Measurements from ENCODE around the gene BCAS4. TPM values are rescaled to one million over a fixed set of nuclear protein-coding genes. Genes with fewer than 3 reads are reported as not detected.

BCAS4 gene
- total RNA-seq, 1 experiment from 2014 or later = 7.6 TPM

DNA sequence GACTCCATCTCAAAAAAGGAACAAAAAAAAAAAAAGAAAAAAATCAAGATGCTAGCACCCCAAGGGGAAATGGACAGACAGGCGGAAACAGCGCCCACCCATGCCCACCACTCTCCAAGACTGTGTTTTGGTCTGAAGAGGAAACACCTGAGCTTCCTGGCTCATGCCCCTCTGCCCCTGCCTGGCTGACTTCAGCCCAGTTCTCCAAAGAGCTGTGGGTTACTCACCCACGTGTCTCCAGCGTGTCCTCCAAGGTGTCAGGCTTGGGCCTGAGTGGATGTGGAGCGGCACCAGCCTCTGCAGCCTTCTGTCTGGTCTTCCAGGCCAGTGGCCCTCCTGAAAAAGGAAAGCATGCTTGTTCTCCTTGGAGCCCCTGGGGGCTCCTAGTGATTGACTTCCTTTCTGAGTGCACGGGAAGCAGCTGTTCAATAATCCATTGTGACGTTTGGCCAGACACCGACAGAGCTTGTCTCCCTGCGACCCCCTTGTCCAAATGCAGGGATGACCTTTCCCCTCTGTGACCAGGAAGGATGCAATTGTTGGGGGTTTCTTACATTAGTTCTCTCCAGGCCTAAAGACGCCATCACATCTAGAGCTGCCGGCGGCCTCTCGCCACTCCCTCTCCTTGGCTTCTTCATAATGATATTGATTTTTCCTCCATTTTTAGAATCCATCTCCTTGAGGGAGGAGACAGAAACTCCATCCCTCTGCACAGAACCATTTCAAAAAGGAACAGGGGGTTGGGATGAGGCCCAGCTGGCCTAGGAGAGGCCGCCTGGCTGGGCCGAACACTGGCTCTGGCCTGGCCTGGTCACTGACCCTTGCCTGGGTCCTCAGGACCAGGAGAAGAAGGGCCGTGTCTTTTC lies 77.9 kb downstream of the BCAS4 start:
- ChIA-PET CTCF (no interaction called here), POLR2A (ENCODE audit: unreplicated experiment) (interaction anchor here (0.5 kb wide), 1 partner anchor 41 kb away, joined by 5 read pairs; no protein-coding TSS in a partner anchor)
- H3K36me3 ChIP-seq (ENCODE audit: low read depth) = no peaks in the 10 kb centered on the region
- H3K4me3 ChIP-seq = no peak overlapping the region
- no peaks in the 10 kb centered on the region for H3K4me1 ChIP-seq (replicated peaks; ENCODE audit: insufficient read depth)
- H3K27me3 ChIP-seq (ENCODE audit: insufficient read depth, low read depth) = no peaks in the 10 kb centered on the region
- H4K20me1 ChIP-seq (ENCODE audit: insufficient read depth) = no peaks in the 10 kb centered on the region
- H3K4me2 ChIP-seq = no peak overlapping the region
- no peak for DNase-seq
- no peaks in the 10 kb centered on the region for H3K9me2 ChIP-seq (ENCODE audit: insufficient read depth)
- no peaks in the 10 kb centered on the region for H3K79me2 ChIP-seq (ENCODE audit: low read depth)
- intact Hi-C loops (cut with micrococcal nuclease; ENCODE audit: unreplicated experiment) = no loop called here
- no peak for TF ChIP-seq EZH2 (IDR thresholded peaks at IDR 0.05; ENCODE audit: low read depth)
- TF ChIP-seq, protein P1, sequence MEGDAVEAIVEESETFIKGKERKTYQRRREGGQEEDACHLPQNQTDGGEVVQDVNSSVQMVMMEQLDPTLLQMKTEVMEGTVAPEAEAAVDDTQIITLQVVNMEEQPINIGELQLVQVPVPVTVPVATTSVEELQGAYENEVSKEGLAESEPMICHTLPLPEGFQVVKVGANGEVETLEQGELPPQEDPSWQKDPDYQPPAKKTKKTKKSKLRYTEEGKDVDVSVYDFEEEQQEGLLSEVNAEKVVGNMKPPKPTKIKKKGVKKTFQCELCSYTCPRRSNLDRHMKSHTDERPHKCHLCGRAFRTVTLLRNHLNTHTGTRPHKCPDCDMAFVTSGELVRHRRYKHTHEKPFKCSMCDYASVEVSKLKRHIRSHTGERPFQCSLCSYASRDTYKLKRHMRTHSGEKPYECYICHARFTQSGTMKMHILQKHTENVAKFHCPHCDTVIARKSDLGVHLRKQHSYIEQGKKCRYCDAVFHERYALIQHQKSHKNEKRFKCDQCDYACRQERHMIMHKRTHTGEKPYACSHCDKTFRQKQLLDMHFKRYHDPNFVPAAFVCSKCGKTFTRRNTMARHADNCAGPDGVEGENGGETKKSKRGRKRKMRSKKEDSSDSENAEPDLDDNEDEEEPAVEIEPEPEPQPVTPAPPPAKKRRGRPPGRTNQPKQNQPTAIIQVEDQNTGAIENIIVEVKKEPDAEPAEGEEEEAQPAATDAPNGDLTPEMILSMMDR (conservative IDR thresholded peaks at IDR 0.05) = no peak
- no peaks in the 10 kb centered on the region for H3F3A ChIP-seq (ENCODE audit: insufficient read depth, low read depth)
- BruUV-seq (replicated peaks) = no TSS peak
- no peak overlapping the region for H2AFZ ChIP-seq
- H3K27ac ChIP-seq = no peak overlapping the region
- no peaks in the 10 kb centered on the region for H3K9me3 ChIP-seq (ENCODE audit: insufficient read depth, low read depth)

DNA sequence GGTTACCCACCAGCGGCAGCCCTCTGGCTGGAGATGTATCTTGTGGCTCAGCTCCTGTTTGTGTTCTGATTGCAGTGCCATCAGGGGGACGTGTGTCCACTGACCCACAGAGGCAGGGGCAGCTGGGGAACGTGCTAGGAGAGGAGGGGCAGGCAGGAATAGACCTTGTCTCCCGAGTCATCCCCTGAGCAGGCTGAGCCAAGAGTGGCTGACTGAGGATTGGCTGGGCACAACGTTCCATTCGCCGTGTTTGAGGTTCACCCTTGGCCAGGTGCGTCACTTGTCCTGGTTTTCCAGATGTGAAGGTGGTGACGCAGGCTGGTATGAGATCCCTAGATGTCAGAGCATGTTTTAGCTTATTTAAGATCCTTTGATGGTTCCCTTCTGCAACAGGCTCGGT lies 78.7 kb downstream of the BCAS4 start:
- H3K4me3 ChIP-seq = no peak overlapping the region
- H3F3A ChIP-seq (ENCODE audit: insufficient read depth, low read depth) = no peaks in the 10 kb centered on the region
- no peaks in the 10 kb centered on the region for H3K9me2 ChIP-seq (ENCODE audit: insufficient read depth)
- no peaks in the 10 kb centered on the region for H3K4me1 ChIP-seq (replicated peaks; ENCODE audit: insufficient read depth)
- POLR2A ChIA-PET (ENCODE audit: unreplicated experiment) = interaction anchor here (0.5 kb wide), 1 partner anchor 40 kb away, joined by 5 read pairs; no protein-coding TSS in a partner anchor
- no peaks in the 10 kb centered on the region for H4K20me1 ChIP-seq (ENCODE audit: insufficient read depth)
- no peak overlapping the region for H2AFZ ChIP-seq
- no peak for DNase-seq
- no TSS peak for BruUV-seq (replicated peaks)
- no peaks in the 10 kb centered on the region for H3K27me3 ChIP-seq (ENCODE audit: insufficient read depth, low read depth)
- no peak overlapping the region for H3K27ac ChIP-seq
- CTCF ChIA-PET = no interaction called here
- TF ChIP-seq, protein P1 (conservative IDR thresholded peaks at IDR 0.05) = no peak
- no peak for TF ChIP-seq EZH2 (IDR thresholded peaks at IDR 0.05; ENCODE audit: low read depth)
- no peaks in the 10 kb centered on the region for H3K9me3 ChIP-seq (ENCODE audit: insufficient read depth, low read depth)
- H3K36me3 ChIP-seq (ENCODE audit: low read depth) = no peaks in the 10 kb centered on the region
- intact Hi-C loops (cut with micrococcal nuclease; ENCODE audit: unreplicated experiment) = no loop called here
- H3K4me2 ChIP-seq = no peak overlapping the region
- H3K79me2 ChIP-seq (ENCODE audit: low read depth) = no peaks in the 10 kb centered on the region

DNA sequence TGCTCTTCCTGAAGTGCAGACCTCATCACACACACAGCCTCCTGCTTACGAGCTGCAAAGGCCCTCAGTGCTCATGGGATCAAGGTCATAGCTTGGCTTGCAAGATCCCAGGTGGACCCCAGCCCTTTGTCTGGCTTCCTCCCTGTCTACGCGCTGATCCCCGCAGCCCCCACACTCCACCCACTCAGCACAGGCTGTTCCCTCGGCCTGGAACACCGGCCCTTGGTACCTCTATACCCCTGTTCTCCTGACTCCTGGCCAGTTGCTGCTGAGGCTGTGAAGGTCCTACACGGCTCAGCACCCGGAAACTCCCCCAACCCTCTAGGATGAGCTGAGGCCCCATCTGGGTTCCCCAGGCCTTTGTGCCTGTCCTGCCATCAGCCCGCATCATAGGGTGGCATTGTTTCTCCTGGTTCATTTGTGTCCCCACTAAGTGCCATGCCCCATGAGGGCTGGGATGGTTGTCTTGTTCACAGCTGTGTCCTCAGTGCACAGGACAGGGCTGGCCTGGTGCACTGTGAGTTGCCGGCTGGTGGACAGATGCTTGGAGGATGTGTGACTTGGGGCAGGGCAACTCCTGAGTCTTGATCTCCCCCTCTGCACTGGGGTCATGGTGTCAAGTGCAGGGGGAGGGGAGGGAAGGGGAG lies 79.4 kb downstream of the BCAS4 start:
- Histone ChIP-seq H3K4me1 (replicated peaks; ENCODE audit: insufficient read depth) (no peaks in the 10 kb centered on the region), H3K27me3 (ENCODE audit: insufficient read depth, low read depth) (no peaks in the 10 kb centered on the region), H3F3A (ENCODE audit: insufficient read depth, low read depth) (no peaks in the 10 kb centered on the region), H3K36me3 (ENCODE audit: low read depth) (no peaks in the 10 kb centered on the region), H3K9me3 (ENCODE audit: insufficient read depth, low read depth) (no peaks in the 10 kb centered on the region), H3K4me3 (no peak overlapping the region), H3K27ac (no peak overlapping the region), H4K20me1 (ENCODE audit: insufficient read depth) (no peaks in the 10 kb centered on the region), H3K9me2 (ENCODE audit: insufficient read depth) (no peaks in the 10 kb centered on the region), H3K4me2 (no peak overlapping the region), H3K79me2 (ENCODE audit: low read depth) (no peaks in the 10 kb centered on the region), H2AFZ (no peak overlapping the region)
- CTCF ChIA-PET = no interaction called here
- BruUV-seq (replicated peaks) = no TSS peak
- DNase-seq = no peak
- intact Hi-C loops (cut with micrococcal nuclease; ENCODE audit: unreplicated experiment) = no loop called here
- TF ChIP-seq EZH2 (IDR thresholded peaks at IDR 0.05; ENCODE audit: low read depth) = no peak
- TF ChIP-seq, protein P1 (conservative IDR thresholded peaks at IDR 0.05) = no peak
- POLR2A ChIA-PET (ENCODE audit: unreplicated experiment) = no interaction called here

All from PC-9 (cell line).